HCT116 (cell line): ENCODE results near the gene ALDH7A1. TPM values are rescaled to one million over a fixed set of nuclear protein-coding genes. Genes with fewer than 3 reads are reported as not detected.

ENCODE experiments used
- ATAC-seq: fragments of 200-7000 bp; cut with Tn5 transposase; 2 replicates; pipeline ENCODE4 v1.9.1; 2020; ENCODE audit warnings: mild to moderate bottlenecking, moderate library complexity
- BruUV-seq: library from RNA; stranded (reverse); fragments of 400-500 nt; replicated peaks from 2 replicates; lab custom pipeline; 2021; lab: Mats Ljungman, UMichigan
- CTCF ChIA-PET: fragments of 300-600 bp; sonication (Branson Sonifier 250); formaldehyde crosslinking; loops from one replicate; lab custom pipeline; 2021; ENCODE audit warnings: antibody characterized with exemption; lab: Charles Lee
- POLR2A ChIA-PET: fragments of 300-600, 350-600 bp; sonication (Branson Sonifier 250); formaldehyde crosslinking; loops from one replicate; lab custom pipeline; 2021; ENCODE audit warnings: antibody characterized with exemption; lab: Charles Lee
- RAD21 ChIA-PET, 2 experiments: fragments of 300-600 bp; sonication (Branson Sonifier 250); formaldehyde crosslinking; loops; one replicate each; lab custom pipeline; 2023; ENCODE audit warnings: low total read pairs in 2 of 2; ENCODE audit not compliant: uncharacterized antibody in 2 of 2, unreplicated experiment in 2 of 2, low non-redundant PET in 1 of 2; lab: Charles Lee
- DNase-seq: peaks from one replicate; pipeline ENCODE4 v3.0.0-alpha.2; 2010; ENCODE audit warnings: low read depth, low spot score
- H2AFZ ChIP-seq: fragments of 200-600 bp; shearing (Covaris generic), sonication (generic); 2 replicates; pipeline ENCODE4 v1.6.1; 2017; ENCODE audit warnings: low read depth, mixed run types, mixed read lengths, antibody characterized with exemption, low read length; ENCODE audit not compliant: poor library complexity, severe bottlenecking
- H3K27ac ChIP-seq: 2 replicates; pipeline ENCODE4 v1.5.1; 2012; ENCODE audit warnings: low read depth, low read length
- H3K27me3 ChIP-seq: fragments of 200-600 bp; sonication (generic); 2 replicates; pipeline ENCODE4 v1.6.1; 2016; ENCODE audit warnings: mixed run types, low read length, mixed read lengths; ENCODE audit not compliant: insufficient read depth
- H3K36me3 ChIP-seq, 2 experiments: fragments of 200-500 bp in 1 of 2; fragments of 200-600 bp in 1 of 2; sonication (Bioruptor generic) in 1 of 2; sonication (generic) in 1 of 2; 2 replicates each; pipeline versions ENCODE4 v1.5.1 to v1.6.1; 2014 to 2016; ENCODE audit warnings: low read length in 2 of 2, inconsistent platforms in 1 of 2, mixed read lengths in 1 of 2, mixed run types in 1 of 2; ENCODE audit not compliant: insufficient read depth in 2 of 2, control insufficient read depth in 1 of 2
- H3K4me1 ChIP-seq, 2 experiments: fragments of 200-600 bp in 1 of 2; sonication (generic) in 1 of 2; 2 replicates each; pipeline versions ENCODE4 v1.5.1 to v1.6.1; 2012 to 2017; ENCODE audit warnings: low read length in 2 of 2, inconsistent platforms in 1 of 2, mild to moderate bottlenecking in 1 of 2, mixed read lengths in 1 of 2, mixed run types in 1 of 2, moderate library complexity in 1 of 2; ENCODE audit not compliant: insufficient read depth in 2 of 2, control insufficient read depth in 1 of 2
- H3K4me2 ChIP-seq: fragments of 200-600 bp; sonication (generic); 2 replicates; pipeline ENCODE4 v1.6.1; 2017; ENCODE audit warnings: mixed run types, low read length, mixed read lengths
- H3K4me3 ChIP-seq, 2 experiments: fragments of 200-600 bp in 1 of 2; sonication (generic) in 1 of 2; replicated peaks in 1 of 2; 2 replicates each; pipeline ENCODE4 v1.5.1; 2011 to 2016; ENCODE audit warnings: low read length in 2 of 2, control low read depth in 1 of 2, low read depth in 1 of 2, mild to moderate bottlenecking in 1 of 2, mixed read lengths in 1 of 2, mixed run types in 1 of 2
- H3K79me2 ChIP-seq: fragments of 200-600 bp; sonication (generic); 2 replicates; pipeline ENCODE4 v1.6.1; 2017; ENCODE audit warnings: mild to moderate bottlenecking, mixed run types, low read length, moderate library complexity, mixed read lengths; ENCODE audit not compliant: insufficient read depth
- H3K9ac ChIP-seq: fragments of 200-600 bp; sonication (generic); 2 replicates; pipeline ENCODE4 v1.6.1; 2016; ENCODE audit warnings: low read length, mixed read lengths
- H3K9me2 ChIP-seq: fragments of 200-600 bp; sonication (generic), shearing (Covaris generic); 2 replicates; pipeline ENCODE4 v1.6.1; 2017; ENCODE audit warnings: mixed run types, mild to moderate bottlenecking, moderate library complexity; ENCODE audit not compliant: insufficient read depth
- H3K9me3 ChIP-seq, 2 experiments: fragments of 200-500 bp in 1 of 2; fragments of 200-600 bp in 1 of 2; sonication (Bioruptor generic) in 1 of 2; sonication (generic) in 1 of 2; 2 replicates each; pipeline ENCODE4 v1.6.1; 2014 to 2017; ENCODE audit warnings: low read length in 2 of 2, mixed read lengths in 2 of 2, inconsistent platforms in 1 of 2, low read depth in 1 of 2, mild to moderate bottlenecking in 1 of 2, mixed run types in 1 of 2, moderate library complexity in 1 of 2; ENCODE audit not compliant: control insufficient read depth in 1 of 2, insufficient read depth in 1 of 2
- H4K20me1 ChIP-seq: fragments of 200-600 bp; sonication (generic), shearing (Covaris generic); 2 replicates; pipeline ENCODE4 v1.6.1; 2017; ENCODE audit warnings: mixed run types, mild to moderate bottlenecking, moderate library complexity; ENCODE audit not compliant: insufficient read depth
- ATF3 ChIP-seq: IDR thresholded peaks from 2 replicates; pipeline ENCODE4 v1.6.1; 2012
- CBX3 ChIP-seq: IDR thresholded peaks from 2 replicates; pipeline ENCODE4 v1.6.1; 2012; ENCODE audit warnings: low read depth
- CEBPB ChIP-seq: IDR thresholded peaks from 2 replicates; pipeline ENCODE4 v1.6.1; 2012; ENCODE audit warnings: low read depth
- EGR1 ChIP-seq: IDR thresholded peaks from 2 replicates; pipeline ENCODE4 v1.6.1; 2012; ENCODE audit warnings: low read depth
- ELF1 ChIP-seq: IDR thresholded peaks from 2 replicates; pipeline ENCODE4 v1.6.1; 2012; ENCODE audit warnings: low read depth, borderline replicate concordance
- EZH2 ChIP-seq: fragments of 200-600 bp; sonication (generic); IDR thresholded peaks from 2 replicates; pipeline ENCODE4 v1.6.1; 2017; ENCODE audit warnings: antibody characterized with exemption, mixed run types
- EZH2phosphoT487 ChIP-seq: fragments of 200-600 bp; IDR thresholded peaks from 2 replicates; pipeline ENCODE4 v1.6.1; 2018; ENCODE audit warnings: antibody characterized with exemption, borderline replicate concordance
- FOSL1 ChIP-seq: IDR thresholded peaks from 2 replicates; pipeline ENCODE4 v1.6.1; 2012; ENCODE audit warnings: low read depth
- JUND ChIP-seq: IDR thresholded peaks from 2 replicates; pipeline ENCODE4 v1.6.1; 2012
- POLR2A ChIP-seq: IDR thresholded peaks from 2 replicates; pipeline ENCODE4 v1.7.0; 2011; ENCODE audit warnings: borderline replicate concordance; ENCODE audit not compliant: insufficient read depth, insufficient read length; ENCODE audit errors: extremely low read depth
- POLR2AphosphoS5 ChIP-seq: IDR thresholded peaks from 2 replicates; pipeline ENCODE4 v1.6.1; 2011; ENCODE audit warnings: mild to moderate bottlenecking, low read depth, low read length, moderate library complexity
- SIN3A ChIP-seq: IDR thresholded peaks from 2 replicates; pipeline ENCODE4 v1.6.1; 2012; ENCODE audit warnings: low read depth
- SP1 ChIP-seq: IDR thresholded peaks from 2 replicates; pipeline ENCODE4 v1.6.1; 2012; ENCODE audit warnings: low read depth
- ZBTB33 ChIP-seq: IDR thresholded peaks from 2 replicates; pipeline ENCODE4 v1.6.1; 2011; ENCODE audit warnings: mild to moderate bottlenecking, low read length, moderate library complexity; ENCODE audit not compliant: insufficient replicate concordance; ENCODE audit errors: extremely low read depth
- ZFX ChIP-seq: fragments of 450-650 bp; IDR thresholded peaks from 2 replicates; pipeline ENCODE4 v1.6.1; 2017
- ZNF274 ChIP-seq: fragments of 200-500 bp; sonication (Bioruptor generic); IDR thresholded peaks from 2 replicates; pipeline ENCODE4 v1.6.1; 2014; ENCODE audit warnings: mild to moderate bottlenecking, low read depth, low read length, inconsistent platforms
- intact Hi-C: fragments of 100-400 bp; cut with micrococcal nuclease; formaldehyde crosslinking; loops from 2 replicates; pipeline ENCODE4 v1.10.0; 2022
- total RNA-seq: library from RNA; stranded (reverse); gene quantifications from one replicate; pipeline ENCODE4 v1.2.1, GENCODE V29; 2021; ENCODE audit not compliant: unreplicated experiment
- TF ChIP-seq, protein P1 (sequence below), 3 experiments: fragments of 200-600 bp in 1 of 3; sonication (generic) in 1 of 3; IDR thresholded peaks in 2 of 3; conservative IDR thresholded peaks in 1 of 3; 2 replicates each; pipeline ENCODE4 v1.5.1; 2012 to 2017; ENCODE audit warnings: low read depth in 2 of 3, low read length in 2 of 3, antibody characterized with exemption in 1 of 3, borderline replicate concordance in 1 of 3, control low read depth in 1 of 3, mild to moderate bottlenecking in 1 of 3, mixed read lengths in 1 of 3, mixed run types in 1 of 3, moderate library complexity in 1 of 3; ENCODE audit not compliant: insufficient read depth in 1 of 3
- TF ChIP-seq, protein P2 (sequence below): IDR thresholded peaks from 2 replicates; pipeline ENCODE4 v1.6.1; 2012; ENCODE audit warnings: low read depth
- TF ChIP-seq, protein P3 (sequence below): IDR thresholded peaks from 2 replicates; pipeline ENCODE4 v1.6.1; 2012

Gene ALDH7A1
- total RNA-seq, 1 experiment from 2014 or later: 93.2 TPM

- CTCF ChIA-PET: interaction anchor here (2.3 kb wide), 1 partner anchor 183 kb away, joined by 7 read pairs; no protein-coding TSS in a partner anchor
Measured at GRCh38 chr5:126536874-126537273, 58.1 kb downstream of the ALDH7A1 start.

More at GRCh38 chr5:126536874-126537273, 58.1 kb downstream of the ALDH7A1 start:
- intact Hi-C loops: loop anchor here (10.0 kb wide), 1 partner anchor 302 kb away; no protein-coding TSS in a partner anchor
- Histone ChIP-seq H3K4me3 (no peak overlapping the region), H3K9me3 (no peaks in the 10 kb centered on the region), H3K9ac (no peak overlapping the region), H3K9me2 (no peaks in the 10 kb centered on the region), H3K79me2 (no peaks in the 10 kb centered on the region), H3K4me2 (no peak overlapping the region), H3K4me1 (peaks cover 0 to 4% of the 10 kb centered on the region in 2 experiments; a peak in 2 of 4 replicates), H3K27me3 (no peaks in the 10 kb centered on the region), H4K20me1 (no peaks in the 10 kb centered on the region), H2AFZ (no peak overlapping the region), H3K27ac (no peak overlapping the region), H3K36me3 (no peaks in the 10 kb centered on the region)
- DNase-seq (no peak), ATAC-seq (no peak)
- ChIA-PET RAD21 (no interaction called here), POLR2A (no interaction called here)
- no peak for TF ChIP-seq ATF3
- TF ChIP-seq POLR2AphosphoS5: no peak
- no peak for TF ChIP-seq ELF1
- TF ChIP-seq, protein P1, sequence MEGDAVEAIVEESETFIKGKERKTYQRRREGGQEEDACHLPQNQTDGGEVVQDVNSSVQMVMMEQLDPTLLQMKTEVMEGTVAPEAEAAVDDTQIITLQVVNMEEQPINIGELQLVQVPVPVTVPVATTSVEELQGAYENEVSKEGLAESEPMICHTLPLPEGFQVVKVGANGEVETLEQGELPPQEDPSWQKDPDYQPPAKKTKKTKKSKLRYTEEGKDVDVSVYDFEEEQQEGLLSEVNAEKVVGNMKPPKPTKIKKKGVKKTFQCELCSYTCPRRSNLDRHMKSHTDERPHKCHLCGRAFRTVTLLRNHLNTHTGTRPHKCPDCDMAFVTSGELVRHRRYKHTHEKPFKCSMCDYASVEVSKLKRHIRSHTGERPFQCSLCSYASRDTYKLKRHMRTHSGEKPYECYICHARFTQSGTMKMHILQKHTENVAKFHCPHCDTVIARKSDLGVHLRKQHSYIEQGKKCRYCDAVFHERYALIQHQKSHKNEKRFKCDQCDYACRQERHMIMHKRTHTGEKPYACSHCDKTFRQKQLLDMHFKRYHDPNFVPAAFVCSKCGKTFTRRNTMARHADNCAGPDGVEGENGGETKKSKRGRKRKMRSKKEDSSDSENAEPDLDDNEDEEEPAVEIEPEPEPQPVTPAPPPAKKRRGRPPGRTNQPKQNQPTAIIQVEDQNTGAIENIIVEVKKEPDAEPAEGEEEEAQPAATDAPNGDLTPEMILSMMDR (IDR thresholded peaks at IDR 0.05 in 2 of 3, conservative IDR thresholded peaks at IDR 0.05 in 1 of 3; ENCODE audit: borderline replicate concordance in 1 of 3, insufficient read depth in 1 of 3, low read depth in 2 of 3, low read length in 2 of 3): no peak
- no peak for TF ChIP-seq POLR2A
- TF ChIP-seq EZH2: no peak
- TF ChIP-seq CEBPB: no peak
- TF ChIP-seq ZFX: no peak
- TF ChIP-seq, protein P2, sequence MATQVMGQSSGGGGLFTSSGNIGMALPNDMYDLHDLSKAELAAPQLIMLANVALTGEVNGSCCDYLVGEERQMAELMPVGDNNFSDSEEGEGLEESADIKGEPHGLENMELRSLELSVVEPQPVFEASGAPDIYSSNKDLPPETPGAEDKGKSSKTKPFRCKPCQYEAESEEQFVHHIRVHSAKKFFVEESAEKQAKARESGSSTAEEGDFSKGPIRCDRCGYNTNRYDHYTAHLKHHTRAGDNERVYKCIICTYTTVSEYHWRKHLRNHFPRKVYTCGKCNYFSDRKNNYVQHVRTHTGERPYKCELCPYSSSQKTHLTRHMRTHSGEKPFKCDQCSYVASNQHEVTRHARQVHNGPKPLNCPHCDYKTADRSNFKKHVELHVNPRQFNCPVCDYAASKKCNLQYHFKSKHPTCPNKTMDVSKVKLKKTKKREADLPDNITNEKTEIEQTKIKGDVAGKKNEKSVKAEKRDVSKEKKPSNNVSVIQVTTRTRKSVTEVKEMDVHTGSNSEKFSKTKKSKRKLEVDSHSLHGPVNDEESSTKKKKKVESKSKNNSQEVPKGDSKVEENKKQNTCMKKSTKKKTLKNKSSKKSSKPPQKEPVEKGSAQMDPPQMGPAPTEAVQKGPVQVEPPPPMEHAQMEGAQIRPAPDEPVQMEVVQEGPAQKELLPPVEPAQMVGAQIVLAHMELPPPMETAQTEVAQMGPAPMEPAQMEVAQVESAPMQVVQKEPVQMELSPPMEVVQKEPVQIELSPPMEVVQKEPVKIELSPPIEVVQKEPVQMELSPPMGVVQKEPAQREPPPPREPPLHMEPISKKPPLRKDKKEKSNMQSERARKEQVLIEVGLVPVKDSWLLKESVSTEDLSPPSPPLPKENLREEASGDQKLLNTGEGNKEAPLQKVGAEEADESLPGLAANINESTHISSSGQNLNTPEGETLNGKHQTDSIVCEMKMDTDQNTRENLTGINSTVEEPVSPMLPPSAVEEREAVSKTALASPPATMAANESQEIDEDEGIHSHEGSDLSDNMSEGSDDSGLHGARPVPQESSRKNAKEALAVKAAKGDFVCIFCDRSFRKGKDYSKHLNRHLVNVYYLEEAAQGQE: no peak
- no peak for TF ChIP-seq CBX3
- TF ChIP-seq SP1: no peak
- no peak for TF ChIP-seq EZH2phosphoT487
- no peak for TF ChIP-seq ZNF274
- TF ChIP-seq JUND: no peak
- TF ChIP-seq ZBTB33: no peak
- no peak for TF ChIP-seq EGR1
- TF ChIP-seq, protein P3, sequence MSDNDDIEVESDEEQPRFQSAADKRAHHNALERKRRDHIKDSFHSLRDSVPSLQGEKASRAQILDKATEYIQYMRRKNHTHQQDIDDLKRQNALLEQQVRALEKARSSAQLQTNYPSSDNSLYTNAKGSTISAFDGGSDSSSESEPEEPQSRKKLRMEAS: no peak
- no peak for TF ChIP-seq FOSL1
- no peak for TF ChIP-seq SIN3A
- no TSS peak for BruUV-seq
